Cerebellar cortex (tissue), 1 donor: Measurements from ENCODE around the gene TMTC3.

Source experiments
- DNase-seq: peaks from one replicate; pipeline ENCODE4 v3.0.0-alpha.2; 2015; ENCODE audit warnings: low spot score

TMTC3 gene

GRCh38 chr12:88227263-88227662, 85.2 kb downstream of the TMTC3 start:
- no peak for DNase-seq

GRCh38 chr12:88227871-88228270, 85.8 kb downstream of the TMTC3 start:
- DNase-seq, result no peak

GRCh38 chr12:88228720-88229119, 86.6 kb downstream of the TMTC3 start:
- DNase-seq, result no peak

- no peak for DNase-seq
Measured at GRCh38 chr12:88230271-88230670, 88.2 kb downstream of the TMTC3 start.

- no peak for DNase-seq
Measured at GRCh38 chr12:88235183-88235833, 93.2 kb downstream of the TMTC3 start.

GRCh38 chr12:88237954-88238353, 95.8 kb downstream of the TMTC3 start:
- no peak for DNase-seq

- no peak for DNase-seq
Measured at GRCh38 chr12:88238406-88238805, 96.3 kb downstream of the TMTC3 start.

- no peak for DNase-seq
Measured at GRCh38 chr12:88241862-88242570, 99.9 kb downstream of the TMTC3 start.

- no peak for DNase-seq
Measured at GRCh38 chr12:88242571-88242925, 100.4 kb downstream of the TMTC3 start.

- no peak for DNase-seq
Measured at GRCh38 chr12:88242939-88243338, 100.8 kb downstream of the TMTC3 start.

GRCh38 chr12:88243982-88244381, 101.9 kb downstream of the TMTC3 start:
- DNase-seq, result no peak

- no peak for DNase-seq
Measured at GRCh38 chr12:88245905-88246304, 103.8 kb downstream of the TMTC3 start.

- DNase-seq, result no peak
Measured at GRCh38 chr12:88247241-88247643, 105.1 kb downstream of the TMTC3 start.

- DNase-seq, result no peak
Measured at GRCh38 chr12:88248606-88249005, 106.5 kb downstream of the TMTC3 start.
